HCT116 (cell line): ENCODE data around the gene NPR3. TPM values are rescaled to one million over a fixed set of nuclear protein-coding genes. Genes with fewer than 3 reads are reported as not detected.
A peak's percentile ranks its signal among the peaks of the same experiment; 100 is the strongest.

ENCODE experiments used
- ATAC-seq: fragments of 200-7000 bp; cut with Tn5 transposase; 2 replicates; pipeline ENCODE4 v1.9.1; 2020; ENCODE audit warnings: mild to moderate bottlenecking, moderate library complexity
- BruUV-seq: library from RNA; stranded (reverse); fragments of 400-500 nt; replicated peaks from 2 replicates; lab custom pipeline; 2021; lab: Mats Ljungman, UMichigan
- CTCF ChIA-PET: fragments of 300-600 bp; sonication (Branson Sonifier 250); formaldehyde crosslinking; loops from one replicate; lab custom pipeline; 2021; ENCODE audit warnings: antibody characterized with exemption; lab: Charles Lee
- POLR2A ChIA-PET: fragments of 300-600, 350-600 bp; sonication (Branson Sonifier 250); formaldehyde crosslinking; loops from one replicate; lab custom pipeline; 2021; ENCODE audit warnings: antibody characterized with exemption; lab: Charles Lee
- RAD21 ChIA-PET, 2 experiments: fragments of 300-600 bp; sonication (Branson Sonifier 250); formaldehyde crosslinking; loops; one replicate each; lab custom pipeline; 2023; ENCODE audit warnings: low total read pairs in 2 of 2; ENCODE audit not compliant: uncharacterized antibody in 2 of 2, unreplicated experiment in 2 of 2, low non-redundant PET in 1 of 2; lab: Charles Lee
- DNase-seq: peaks from one replicate; pipeline ENCODE4 v3.0.0-alpha.2; 2010; ENCODE audit warnings: low read depth, low spot score
- H2AFZ ChIP-seq: fragments of 200-600 bp; shearing (Covaris generic), sonication (generic); 2 replicates; pipeline ENCODE4 v1.6.1; 2017; ENCODE audit warnings: low read depth, mixed run types, mixed read lengths, antibody characterized with exemption, low read length; ENCODE audit not compliant: poor library complexity, severe bottlenecking
- H3K27ac ChIP-seq: 2 replicates; pipeline ENCODE4 v1.5.1; 2012; ENCODE audit warnings: low read depth, low read length
- H3K27me3 ChIP-seq: fragments of 200-600 bp; sonication (generic); 2 replicates; pipeline ENCODE4 v1.6.1; 2016; ENCODE audit warnings: mixed run types, low read length, mixed read lengths; ENCODE audit not compliant: insufficient read depth
- H3K36me3 ChIP-seq, 2 experiments: fragments of 200-500 bp in 1 of 2; fragments of 200-600 bp in 1 of 2; sonication (Bioruptor generic) in 1 of 2; sonication (generic) in 1 of 2; 2 replicates each; pipeline versions ENCODE4 v1.5.1 to v1.6.1; 2014 to 2016; ENCODE audit warnings: low read length in 2 of 2, inconsistent platforms in 1 of 2, mixed read lengths in 1 of 2, mixed run types in 1 of 2; ENCODE audit not compliant: insufficient read depth in 2 of 2, control insufficient read depth in 1 of 2
- H3K4me1 ChIP-seq, 2 experiments: fragments of 200-600 bp in 1 of 2; sonication (generic) in 1 of 2; 2 replicates each; pipeline versions ENCODE4 v1.5.1 to v1.6.1; 2012 to 2017; ENCODE audit warnings: low read length in 2 of 2, inconsistent platforms in 1 of 2, mild to moderate bottlenecking in 1 of 2, mixed read lengths in 1 of 2, mixed run types in 1 of 2, moderate library complexity in 1 of 2; ENCODE audit not compliant: insufficient read depth in 2 of 2, control insufficient read depth in 1 of 2
- H3K4me2 ChIP-seq: fragments of 200-600 bp; sonication (generic); 2 replicates; pipeline ENCODE4 v1.6.1; 2017; ENCODE audit warnings: mixed run types, low read length, mixed read lengths
- H3K4me3 ChIP-seq, 2 experiments: fragments of 200-600 bp in 1 of 2; sonication (generic) in 1 of 2; replicated peaks in 1 of 2; 2 replicates each; pipeline ENCODE4 v1.5.1; 2011 to 2016; ENCODE audit warnings: low read length in 2 of 2, control low read depth in 1 of 2, low read depth in 1 of 2, mild to moderate bottlenecking in 1 of 2, mixed read lengths in 1 of 2, mixed run types in 1 of 2
- H3K79me2 ChIP-seq: fragments of 200-600 bp; sonication (generic); 2 replicates; pipeline ENCODE4 v1.6.1; 2017; ENCODE audit warnings: mild to moderate bottlenecking, mixed run types, low read length, moderate library complexity, mixed read lengths; ENCODE audit not compliant: insufficient read depth
- H3K9ac ChIP-seq: fragments of 200-600 bp; sonication (generic); 2 replicates; pipeline ENCODE4 v1.6.1; 2016; ENCODE audit warnings: low read length, mixed read lengths
- H3K9me2 ChIP-seq: fragments of 200-600 bp; sonication (generic), shearing (Covaris generic); 2 replicates; pipeline ENCODE4 v1.6.1; 2017; ENCODE audit warnings: mixed run types, mild to moderate bottlenecking, moderate library complexity; ENCODE audit not compliant: insufficient read depth
- H3K9me3 ChIP-seq, 2 experiments: fragments of 200-500 bp in 1 of 2; fragments of 200-600 bp in 1 of 2; sonication (Bioruptor generic) in 1 of 2; sonication (generic) in 1 of 2; 2 replicates each; pipeline ENCODE4 v1.6.1; 2014 to 2017; ENCODE audit warnings: low read length in 2 of 2, mixed read lengths in 2 of 2, inconsistent platforms in 1 of 2, low read depth in 1 of 2, mild to moderate bottlenecking in 1 of 2, mixed run types in 1 of 2, moderate library complexity in 1 of 2; ENCODE audit not compliant: control insufficient read depth in 1 of 2, insufficient read depth in 1 of 2
- H4K20me1 ChIP-seq: fragments of 200-600 bp; sonication (generic), shearing (Covaris generic); 2 replicates; pipeline ENCODE4 v1.6.1; 2017; ENCODE audit warnings: mixed run types, mild to moderate bottlenecking, moderate library complexity; ENCODE audit not compliant: insufficient read depth
- CBX3 ChIP-seq: IDR thresholded peaks from 2 replicates; pipeline ENCODE4 v1.6.1; 2012; ENCODE audit warnings: low read depth
- CEBPB ChIP-seq: IDR thresholded peaks from 2 replicates; pipeline ENCODE4 v1.6.1; 2012; ENCODE audit warnings: low read depth
- CTCF ChIP-seq, 3 experiments: fragments of 200-600 bp in 1 of 3; sonication (generic) in 1 of 3; IDR thresholded peaks in 2 of 3; conservative IDR thresholded peaks in 1 of 3; 2 replicates each; pipeline ENCODE4 v1.5.1; 2012 to 2017; ENCODE audit warnings: low read depth in 2 of 3, low read length in 2 of 3, antibody characterized with exemption in 1 of 3, borderline replicate concordance in 1 of 3, control low read depth in 1 of 3, mild to moderate bottlenecking in 1 of 3, mixed read lengths in 1 of 3, mixed run types in 1 of 3, moderate library complexity in 1 of 3; ENCODE audit not compliant: insufficient read depth in 1 of 3
- EGR1 ChIP-seq: IDR thresholded peaks from 2 replicates; pipeline ENCODE4 v1.6.1; 2012; ENCODE audit warnings: low read depth
- ELF1 ChIP-seq: IDR thresholded peaks from 2 replicates; pipeline ENCODE4 v1.6.1; 2012; ENCODE audit warnings: low read depth, borderline replicate concordance
- FOSL1 ChIP-seq: IDR thresholded peaks from 2 replicates; pipeline ENCODE4 v1.6.1; 2012; ENCODE audit warnings: low read depth
- JUND ChIP-seq: IDR thresholded peaks from 2 replicates; pipeline ENCODE4 v1.6.1; 2012
- MAX ChIP-seq: IDR thresholded peaks from 2 replicates; pipeline ENCODE4 v1.6.1; 2012
- POLR2A ChIP-seq: IDR thresholded peaks from 2 replicates; pipeline ENCODE4 v1.7.0; 2011; ENCODE audit warnings: borderline replicate concordance; ENCODE audit not compliant: insufficient read depth, insufficient read length; ENCODE audit errors: extremely low read depth
- SIN3A ChIP-seq: IDR thresholded peaks from 2 replicates; pipeline ENCODE4 v1.6.1; 2012; ENCODE audit warnings: low read depth
- TCF7L2 ChIP-seq: IDR thresholded peaks from 2 replicates; pipeline ENCODE4 v1.7.0; 2011; ENCODE audit warnings: borderline replicate concordance, inconsistent platforms; ENCODE audit not compliant: insufficient read depth, insufficient read length; ENCODE audit errors: extremely low read depth
- YY1 ChIP-seq: IDR thresholded peaks from 2 replicates; pipeline ENCODE4 v1.6.1; 2011; ENCODE audit warnings: low read length, low read depth, moderate library complexity, mild to moderate bottlenecking; ENCODE audit not compliant: insufficient replicate concordance; ENCODE audit errors: extremely low read depth
- ZFX ChIP-seq: fragments of 450-650 bp; IDR thresholded peaks from 2 replicates; pipeline ENCODE4 v1.6.1; 2017
- intact Hi-C: fragments of 100-400 bp; cut with micrococcal nuclease; formaldehyde crosslinking; loops from 2 replicates; pipeline ENCODE4 v1.10.0; 2022
- total RNA-seq: library from RNA; stranded (reverse); gene quantifications from one replicate; pipeline ENCODE4 v1.2.1, GENCODE V29; 2021; ENCODE audit not compliant: unreplicated experiment
- TF ChIP-seq, protein P1 (sequence below): IDR thresholded peaks from 2 replicates; pipeline ENCODE4 v1.6.1; 2012

NPR3 gene
- total RNA-seq, 1 experiment from 2014 or later: 0.39 TPM

DNA sequence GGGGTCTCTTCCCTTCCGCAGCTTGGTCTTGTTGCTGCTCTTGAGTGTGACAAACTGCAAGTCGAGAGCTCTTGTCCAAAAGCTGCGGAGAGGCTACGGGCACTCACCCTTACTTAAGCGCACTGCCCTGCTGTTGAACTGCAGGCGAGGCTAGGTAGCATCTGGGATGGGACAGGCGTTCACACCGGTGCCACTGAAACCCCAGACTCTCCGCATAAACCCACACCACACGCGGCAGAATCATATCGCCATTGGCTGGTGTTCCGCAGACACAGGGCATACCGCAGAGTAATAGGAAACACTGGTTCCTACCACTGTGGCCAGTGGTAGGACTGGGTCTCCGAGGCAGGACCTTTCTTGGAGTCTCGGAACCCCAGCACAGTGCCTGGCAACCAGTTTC, 2.2 kb upstream of the NPR3 start:
- intact Hi-C loops: loop anchor here (1.0 to 2.0 kb wide), 3 partner anchors 207 to 714 kb away; no protein-coding TSS in a partner anchor
- RAD21 ChIA-PET: interaction anchor here in 1 of 2 experiments (0.6 kb wide), 1 partner anchor 591 kb away, joined by 3 read pairs; no protein-coding TSS in a partner anchor
- H3K36me3 ChIP-seq: no peaks in the 10 kb centered on the region
- no peak overlapping the region for H3K4me3 ChIP-seq
- H3K27me3 ChIP-seq: no peaks in the 10 kb centered on the region
- TF ChIP-seq CBX3: no peak
- no peak for TF ChIP-seq MAX
- no peak for TF ChIP-seq YY1
- TF ChIP-seq FOSL1: no peak
- no peak for TF ChIP-seq POLR2A
- TF ChIP-seq CTCF (IDR thresholded peaks at IDR 0.05 in 2 of 3, conservative IDR thresholded peaks at IDR 0.05 in 1 of 3; ENCODE audit: borderline replicate concordance in 1 of 3, insufficient read depth in 1 of 3, low read depth in 2 of 3, low read length in 2 of 3): no peak
- TF ChIP-seq EGR1: no peak
- TF ChIP-seq JUND: no peak
- no peak for TF ChIP-seq TCF7L2
- no peak for TF ChIP-seq ELF1
- TF ChIP-seq, protein P1, sequence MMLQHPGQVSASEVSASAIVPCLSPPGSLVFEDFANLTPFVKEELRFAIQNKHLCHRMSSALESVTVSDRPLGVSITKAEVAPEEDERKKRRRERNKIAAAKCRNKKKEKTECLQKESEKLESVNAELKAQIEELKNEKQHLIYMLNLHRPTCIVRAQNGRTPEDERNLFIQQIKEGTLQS: no peak
- TF ChIP-seq CEBPB: no peak
- TF ChIP-seq ZFX: no peak
- no peak for TF ChIP-seq SIN3A
- peaks cover 3 to 12% of the 10 kb centered on the region in 2 experiments; a peak in 3 of 4 replicates for H3K4me1 ChIP-seq
- H3K27ac ChIP-seq: no peak overlapping the region
- peak overlapping the region; percentile 87 for H2AFZ ChIP-seq
- no peak for DNase-seq
- peak overlapping the region; percentile 92 for H3K4me2 ChIP-seq
- no peak for ATAC-seq
- CTCF ChIA-PET: interaction anchor here (0.8 to 2.4 kb wide), 5 partner anchors 17 to 473 kb away, joined by 3 to 9 read pairs (median 4); no protein-coding TSS in a partner anchor
- no TSS peak for BruUV-seq
- POLR2A ChIA-PET: no interaction called here
- H3K9me2 ChIP-seq: no peaks in the 10 kb centered on the region
- H4K20me1 ChIP-seq: no peaks in the 10 kb centered on the region
- no peaks in the 10 kb centered on the region for H3K9me3 ChIP-seq
- H3K9ac ChIP-seq: no peak overlapping the region
- no peaks in the 10 kb centered on the region for H3K79me2 ChIP-seq
